ENCODE data around the gene ATRIP.

The ATRIP gene

GRCh38 chr3:48410205-48411040, 36.1 kb upstream of the ATRIP start:
- no peak for DNase-seq

DNA sequence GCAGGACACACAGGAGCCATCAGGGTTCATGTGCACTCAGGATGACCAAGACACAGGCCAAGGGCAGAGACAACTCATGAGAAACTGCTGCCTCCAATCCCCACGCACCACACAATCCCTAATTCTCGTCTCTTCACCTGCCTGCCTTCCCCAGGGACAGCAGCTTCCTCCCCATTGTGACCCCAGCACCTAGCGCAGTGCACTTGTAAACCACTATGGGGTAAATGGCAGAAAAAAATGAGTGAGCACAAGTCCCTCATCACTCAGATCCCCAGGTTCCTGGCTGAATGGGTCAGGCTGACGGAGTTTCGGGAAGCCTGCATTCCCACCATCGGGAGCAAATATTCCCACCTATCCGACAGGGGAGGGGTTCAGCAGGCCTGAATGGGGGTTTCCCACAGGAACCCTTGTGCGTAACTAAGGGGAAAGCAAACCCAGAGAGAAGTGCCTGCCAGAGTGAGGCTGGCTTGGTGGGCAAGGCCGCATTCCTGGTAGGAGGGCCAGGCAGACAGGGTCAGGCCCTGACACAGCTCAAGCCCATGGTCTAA, 35.4 kb upstream of the ATRIP start:
- no peak for DNase-seq

GRCh38 chr3:48411606-48412374, 34.7 kb upstream of the ATRIP start:
- no peak for DNase-seq

GRCh38 chr3:48412375-48413001, 34.0 kb upstream of the ATRIP start:
- no peak for DNase-seq

DNA sequence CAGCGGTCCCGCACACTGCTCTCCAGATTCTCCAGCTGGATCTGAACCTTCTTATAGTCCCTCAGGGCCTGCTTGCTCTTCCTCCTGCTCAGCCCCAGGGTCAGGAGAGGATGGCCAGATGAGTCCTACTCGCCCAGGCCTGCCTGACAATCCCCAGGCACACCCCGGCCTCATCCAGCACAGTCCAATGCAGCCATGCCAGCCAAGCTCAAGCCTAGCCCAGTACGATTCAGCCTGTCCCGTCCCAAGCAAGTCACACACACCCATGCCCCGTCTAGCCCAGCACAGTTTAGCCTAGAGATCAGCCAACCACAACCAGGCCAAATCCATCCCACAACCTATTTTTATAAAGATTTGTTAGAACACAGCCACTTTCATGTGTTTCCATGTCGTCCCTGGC, 33.5 kb upstream of the ATRIP start:
- DNase-seq = no peak

DNA sequence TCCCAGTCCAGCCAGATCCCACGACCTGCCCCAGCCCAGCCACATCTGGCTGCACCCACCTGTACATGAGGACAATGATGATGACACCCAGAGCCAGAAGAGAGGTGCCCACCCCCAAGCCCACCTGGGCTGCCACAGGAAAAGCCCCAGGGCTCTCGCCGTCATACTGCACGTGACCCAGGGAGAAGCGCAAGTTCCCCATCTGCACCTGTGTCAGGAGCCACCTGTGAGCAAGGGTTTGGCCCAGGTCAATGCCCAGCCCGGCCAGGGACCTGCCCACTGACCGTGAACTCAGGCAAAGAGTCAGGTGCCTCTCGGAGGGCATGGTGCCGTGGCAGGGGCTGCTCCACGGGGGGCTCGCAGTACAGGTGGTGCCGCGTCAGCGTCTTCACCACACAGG, 32.9 kb upstream of the ATRIP start:
- DNase-seq = no peak

GRCh38 chr3:48414376-48415250, 31.9 kb upstream of the ATRIP start:
- no peak for DNase-seq

DNA sequence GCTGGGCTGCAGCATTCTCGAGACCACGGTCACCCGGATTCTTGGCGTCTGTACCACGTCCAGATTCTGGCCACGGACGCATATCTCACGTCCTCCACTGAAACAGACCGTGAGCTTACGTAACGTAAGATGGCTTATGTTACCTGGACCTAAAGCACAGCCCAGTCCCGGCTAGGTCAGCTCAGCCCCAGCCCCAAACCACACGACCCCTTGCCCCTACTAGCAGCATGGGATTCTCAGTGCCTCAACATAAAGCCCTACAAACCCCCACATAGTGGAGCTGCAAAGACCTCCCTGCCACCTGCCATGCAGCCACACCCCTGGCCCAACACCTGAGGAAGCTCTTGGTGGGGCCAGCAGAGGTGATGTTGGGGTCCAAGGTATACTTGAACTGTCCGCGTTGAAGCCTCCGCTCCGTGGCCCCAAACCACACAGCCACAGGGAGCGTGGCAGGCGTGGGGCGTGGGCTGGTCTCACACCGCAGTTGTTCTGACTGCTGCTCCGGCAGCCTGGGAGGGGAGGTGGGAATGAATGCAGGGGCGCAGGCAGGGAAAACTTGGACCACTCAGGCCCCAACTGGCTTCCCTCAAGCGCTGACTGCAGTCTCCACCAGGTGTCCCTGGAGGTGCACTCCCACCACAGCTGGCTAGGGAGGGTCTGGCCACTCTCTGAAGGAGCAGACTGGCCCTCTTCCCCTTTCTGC, 31.1 kb upstream of the ATRIP start:
- no peak for DNase-seq

GRCh38 chr3:48416091-48416505, 30.4 kb upstream of the ATRIP start:
- no peak for DNase-seq

GRCh38 chr3:48416546-48416945, 30.0 kb upstream of the ATRIP start:
- DNase-seq = no peak

GRCh38 chr3:48417529-48418108, 28.9 kb upstream of the ATRIP start:
- DNase-seq = no peak

GRCh38 chr3:48418140-48418539, 28.4 kb upstream of the ATRIP start:
- no peak for DNase-seq

DNA sequence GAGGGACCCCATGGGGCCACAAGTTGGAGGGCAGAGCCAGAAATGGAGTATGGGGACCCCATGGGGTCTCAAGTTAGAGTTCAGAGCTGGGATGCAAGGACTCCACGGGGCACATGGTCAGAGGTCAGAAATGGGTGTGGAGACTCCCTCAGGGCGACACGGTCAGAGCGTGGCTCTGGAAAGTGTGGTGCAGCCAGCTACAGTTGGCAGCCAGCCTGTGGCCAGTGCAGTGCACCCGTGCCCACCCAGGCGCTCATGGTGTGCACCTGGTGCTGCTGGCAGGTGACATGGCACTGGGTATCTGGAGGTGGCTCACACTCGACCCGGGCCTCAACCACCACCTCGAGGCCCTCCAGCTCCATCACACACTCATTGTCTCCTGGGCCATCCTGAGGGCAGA, 27.9 kb upstream of the ATRIP start:
- DNase-seq = no peak

DNA sequence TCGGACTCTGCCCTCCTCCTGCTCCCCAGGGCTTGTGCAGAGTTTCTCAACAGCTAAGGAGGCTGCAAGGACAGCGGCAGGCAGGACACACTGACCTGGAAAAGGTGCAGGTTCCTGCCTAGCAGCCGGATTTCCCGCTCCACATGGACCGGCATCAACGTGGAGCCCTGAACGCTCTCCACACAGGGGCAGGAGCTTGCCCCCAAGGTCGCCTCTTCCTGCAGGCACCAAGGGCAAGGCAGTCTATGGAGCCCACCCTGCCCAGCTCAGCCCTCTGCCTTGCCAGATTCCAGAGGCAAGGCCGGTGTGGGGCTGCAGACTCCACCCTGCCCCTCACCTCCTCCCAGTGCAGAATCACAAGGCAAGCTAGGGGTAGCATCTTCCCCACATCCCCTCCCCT, 27.4 kb upstream of the ATRIP start:
- DNase-seq = no peak

DNA sequence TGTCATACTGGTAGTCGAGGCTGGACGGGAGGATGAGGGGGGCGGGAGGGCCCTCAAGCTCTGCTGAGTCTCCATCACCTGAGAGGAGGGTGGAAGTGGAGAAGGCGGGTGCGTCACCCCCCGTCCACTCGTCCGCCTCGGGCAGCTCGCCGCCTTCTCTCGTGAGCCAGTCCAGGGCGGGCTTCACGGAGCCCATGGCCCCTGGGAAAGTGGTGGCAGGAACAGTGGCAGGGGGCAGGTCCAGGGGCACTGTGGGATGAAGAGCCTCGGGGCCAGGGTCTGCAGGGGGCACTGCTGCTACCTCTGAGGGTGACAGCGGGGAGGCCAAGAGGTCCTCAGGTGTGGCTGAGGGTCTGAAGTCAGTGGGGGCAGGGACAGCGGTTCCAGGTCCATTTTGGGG, 26.9 kb upstream of the ATRIP start:
- DNase-seq = no peak

GRCh38 chr3:48420561-48420960, 26.0 kb upstream of the ATRIP start:
- no peak for DNase-seq

- DNase-seq = no peak
These were observed 24.3 kb upstream of the ATRIP start for GRCh38 chr3:48422272-48422671.

- DNase-seq = no peak
These were observed 23.9 kb upstream of the ATRIP start for GRCh38 chr3:48422681-48423080.

GRCh38 chr3:48423241-48423882, 23.2 kb upstream of the ATRIP start:
- DNase-seq = no peak

DNA sequence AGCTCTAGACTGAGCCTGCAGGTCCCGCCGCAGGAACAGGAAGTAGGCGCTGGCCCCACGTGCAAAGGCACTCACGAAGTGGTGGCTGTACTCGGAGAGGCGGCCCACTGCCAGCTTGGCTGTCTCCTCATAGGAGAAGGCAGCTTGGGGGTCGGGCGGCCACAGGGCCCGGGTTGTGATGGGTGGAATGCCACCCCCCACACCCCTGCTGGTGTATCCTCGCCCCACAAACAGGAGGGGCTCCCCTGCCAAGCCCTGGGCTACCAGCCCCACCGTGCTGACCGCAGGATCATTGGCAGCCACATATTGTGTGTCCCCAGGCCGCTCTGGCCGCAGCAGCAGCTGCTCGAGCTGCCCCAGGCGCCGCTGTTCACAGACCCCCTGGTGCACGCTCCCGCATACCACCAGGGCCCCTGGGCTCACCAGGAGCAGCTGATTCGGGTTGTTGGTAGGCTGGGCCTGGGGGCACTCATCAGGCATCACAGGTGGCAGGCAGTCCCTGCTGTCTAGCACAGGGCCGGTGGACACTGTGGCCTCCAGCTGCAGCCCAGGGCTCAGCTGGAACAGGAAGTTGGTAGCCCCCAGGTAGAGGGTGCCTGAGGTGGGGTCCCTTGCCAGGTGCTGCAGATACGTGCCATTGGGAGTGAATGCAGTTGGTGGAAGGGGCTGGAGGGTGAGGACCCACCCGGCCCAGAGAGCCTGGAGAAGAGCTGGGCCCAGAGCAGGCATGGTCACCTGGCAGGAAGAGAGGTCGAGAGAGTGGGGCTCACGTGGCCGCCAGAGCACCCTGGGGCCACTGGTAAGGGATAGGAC, 22.4 kb upstream of the ATRIP start:
- no peak for DNase-seq

All from fibroblast of skin of scalp (primary cell).